HepG2 (cell line): ENCODE results near the gene MBLAC1. TPM values are rescaled to one million over a fixed set of nuclear protein-coding genes. Genes with fewer than 3 reads are reported as not detected.

Experiments used
- ATAC-seq: fragments of 200-7000 bp; cut with Tn5 transposase; 3 replicates; pipeline ENCODE4 v1.9.1; 2020; ENCODE audit warnings: mild to moderate bottlenecking, moderate library complexity
- Bru-seq: library from RNA; stranded (reverse); fragments of 400-500 nt; gene quantifications from one replicate; lab custom pipeline; 2021; lab: Mats Ljungman, UMichigan
- BruChase-seq, 2 experiments: library from RNA; stranded (reverse); fragments of 400-500 nt; gene quantifications; one replicate each; lab custom pipeline; 2021; lab: Mats Ljungman, UMichigan
- BruUV-seq: library from RNA; stranded (reverse); fragments of 400-500 nt; replicated peaks from 2 replicates; lab custom pipeline; 2021; lab: Mats Ljungman, UMichigan
- CTCF ChIA-PET: fragments of 300-600 bp; formaldehyde crosslinking; extraction: SDS; loops from one replicate; lab custom pipeline; 2021; ENCODE audit warnings: low total read pairs, inconsistent platforms, low intra/inter-chr PET ratio; lab: Yijun Ruan, JAX
- POLR2A ChIA-PET: fragments of 350-600 bp; sonication (Branson Sonifier 250); formaldehyde crosslinking; loops from one replicate; lab custom pipeline; 2020; ENCODE audit warnings: antibody characterized with exemption, inconsistent platforms; lab: Yijun Ruan, JAX
- DNase-seq: peaks from one replicate; pipeline ENCODE4 v3.0.0-alpha.2; 2015; ENCODE audit warnings: low spot score
- FAIRE-seq: peaks from 3 replicates; lab custom pipeline; 2011; peaks lifted over from hg19 to GRCh38; lab: Jason Lieb, UNC
- H2AFZ ChIP-seq: one replicate; pipeline ENCODE4 v1.6.1; 2011; ENCODE audit warnings: low read length, inconsistent platforms
- H3K27ac ChIP-seq: fragments of 300-600 bp; 3 replicates; pipeline ENCODE4 v1.8.0; 2011; ENCODE audit warnings: mixed run types, mild to moderate bottlenecking, mixed read lengths, low read length, inconsistent platforms; ENCODE audit not compliant: insufficient read depth; ENCODE audit errors: extremely low read length
- H3K27me3 ChIP-seq, 2 experiments: fragments of 200-600 bp in 1 of 2; 2 replicates in 1 of 2; 3 replicates in 1 of 2; pipeline versions ENCODE4 v1.6.0 to v1.8.0; 2011; ENCODE audit warnings: low read length in 2 of 2, mild to moderate bottlenecking in 2 of 2, moderate library complexity in 2 of 2, inconsistent platforms in 1 of 2; ENCODE audit not compliant: insufficient read depth in 2 of 2, control insufficient read depth in 1 of 2
- H3K36me3 ChIP-seq, 2 experiments: fragments of 200-600 bp in 1 of 2; replicated peaks in 1 of 2; 2 replicates in 1 of 2; 3 replicates in 1 of 2; pipeline versions ENCODE4 v1.5.1 to v1.8.0; 2011; ENCODE audit warnings: low read length in 2 of 2, inconsistent platforms in 1 of 2; ENCODE audit not compliant: insufficient read depth in 2 of 2, control insufficient read depth in 1 of 2
- H3K4me1 ChIP-seq: 2 replicates; pipeline ENCODE4 v1.5.1; 2012; ENCODE audit warnings: low read length, inconsistent platforms; ENCODE audit not compliant: insufficient read depth
- H3K4me2 ChIP-seq: 2 replicates; pipeline ENCODE4 v1.6.0; 2011; ENCODE audit warnings: low read depth, low read length, inconsistent platforms
- H3K4me3 ChIP-seq, 3 experiments: fragments of 200-600 bp in 1 of 3; sonication (generic), shearing (Covaris generic) in 1 of 3; replicated peaks in 1 of 3; 2 replicates each; pipeline ENCODE4 v1.5.1; 2011 to 2016; ENCODE audit warnings: low read length in 3 of 3, inconsistent platforms in 2 of 3, low read depth in 2 of 3, mild to moderate bottlenecking in 2 of 3, control low read depth in 1 of 3, mixed read lengths in 1 of 3; ENCODE audit not compliant: insufficient read depth in 1 of 3
- H3K79me2 ChIP-seq: one replicate; pipeline ENCODE4 v1.6.1; 2011; ENCODE audit warnings: low read length, inconsistent platforms; ENCODE audit not compliant: insufficient read depth
- H3K9ac ChIP-seq: 2 replicates; pipeline ENCODE4 v1.6.0; 2011; ENCODE audit warnings: mild to moderate bottlenecking, low read depth, low read length, inconsistent platforms; ENCODE audit not compliant: insufficient read depth
- H3K9me3 ChIP-seq: 2 replicates; pipeline ENCODE4 v1.5.1; 2012; ENCODE audit warnings: mild to moderate bottlenecking, low read length
- H4K20me1 ChIP-seq: 2 replicates; pipeline ENCODE4 v1.6.0; 2011; ENCODE audit warnings: inconsistent platforms, mild to moderate bottlenecking, low read length, moderate library complexity; ENCODE audit not compliant: insufficient read depth
- AHR ChIP-seq: IDR thresholded peaks from 2 replicates; pipeline ENCODE4 v1.6.1; 2018; ENCODE audit warnings: missing genetic modification reagents, missing compliant biosample characterization
- ASH2L ChIP-seq: fragments of 300-600, 200-600 bp; sonication (generic); IDR thresholded peaks from 2 replicates; pipeline ENCODE4 v1.7.0; 2017; ENCODE audit warnings: low read depth, mild to moderate bottlenecking, moderate library complexity, mixed read lengths, low read length; ENCODE audit not compliant: insufficient read length
- FOSL2 ChIP-seq: sonication (generic); formaldehyde crosslinking; IDR thresholded peaks from 2 replicates; pipeline ENCODE4 v1.4.0; 2020; ENCODE audit warnings: missing genetic modification reagents
- FOXK1 ChIP-seq: sonication (generic); formaldehyde crosslinking; IDR thresholded peaks from 2 replicates; pipeline ENCODE4 v1.4.0; 2020; ENCODE audit warnings: low read depth, missing genetic modification reagents, borderline replicate concordance
- HDAC1 ChIP-seq: sonication (generic); formaldehyde crosslinking; IDR thresholded peaks from 2 replicates; pipeline ENCODE4 v1.5.1; 2020; ENCODE audit warnings: mild to moderate bottlenecking, missing genetic modification reagents
- HDAC2 ChIP-seq: sonication (generic); formaldehyde crosslinking; IDR thresholded peaks from 2 replicates; pipeline ENCODE4 v1.4.0; 2020; ENCODE audit warnings: missing genetic modification reagents
- NFKB2 ChIP-seq: sonication (generic); formaldehyde crosslinking; IDR thresholded peaks from 2 replicates; pipeline ENCODE4 v1.4.0; 2020; ENCODE audit warnings: missing genetic modification reagents, borderline replicate concordance
- NR3C1 ChIP-seq: sonication (generic); formaldehyde crosslinking; IDR thresholded peaks from 2 replicates; pipeline ENCODE4 v1.4.0; 2020; ENCODE audit warnings: missing genetic modification reagents
- POGK ChIP-seq: sonication (generic); formaldehyde crosslinking; conservative IDR thresholded peaks from 2 replicates; pipeline ENCODE4 v1.8.0; 2022; ENCODE audit warnings: mild to moderate bottlenecking, moderate library complexity, missing genetic modification reagents
- RXRB ChIP-seq: IDR thresholded peaks from 2 replicates; pipeline ENCODE4 v1.6.1; 2016; ENCODE audit warnings: borderline replicate concordance, missing genetic modification reagents, missing compliant biosample characterization
- ZFY ChIP-seq: sonication (generic); formaldehyde crosslinking; IDR thresholded peaks from 2 replicates; pipeline ENCODE4 v1.4.0; 2020; ENCODE audit warnings: missing genetic modification reagents
- ZNF34 ChIP-seq: sonication (generic); formaldehyde crosslinking; IDR thresholded peaks from 2 replicates; pipeline ENCODE4 v1.4.0; 2020; ENCODE audit warnings: mild to moderate bottlenecking, missing genetic modification reagents, borderline replicate concordance
- ZNF709 ChIP-seq: sonication (generic); formaldehyde crosslinking; IDR thresholded peaks from 2 replicates; pipeline ENCODE4 v1.5.0; 2020; ENCODE audit warnings: mild to moderate bottlenecking, missing genetic modification reagents
- ZNF784 ChIP-seq: sonication (generic); formaldehyde crosslinking; IDR thresholded peaks from 2 replicates; pipeline ENCODE4 v1.5.1; 2020; ENCODE audit warnings: missing genetic modification reagents, mild to moderate bottlenecking, borderline replicate concordance
- ZNF788 ChIP-seq: sonication (generic); formaldehyde crosslinking; IDR thresholded peaks from 2 replicates; pipeline ENCODE4 v1.5.0; 2020; ENCODE audit warnings: mild to moderate bottlenecking, missing genetic modification reagents, borderline replicate concordance
- WGBS: methylation state at CpG from one replicate; pipeline ENCODE4 v1.1.6; 2017; ENCODE audit warnings: low lambda C conversion rate; 5-methylcytosine and 5-hydroxymethylcytosine counted together
- in situ Hi-C: cut with HindIII; loops from 2 replicates; pipeline ENCODE4 v1.10.0; 2017; ENCODE audit warnings: low pct_unique_long_range_greater_than_20kb; ENCODE audit not compliant: extremely low pct_ligation_motif_present
- intact Hi-C: fragments of 100-400 bp; cut with micrococcal nuclease; formaldehyde crosslinking; loops from one replicate; pipeline ENCODE4 v1.10.0; 2022; ENCODE audit not compliant: unreplicated experiment
- long read RNA-seq, 2 experiments: library from RNA in 1 of 2; library from polyadenylated mRNA in 1 of 2; stranded (forward) in 1 of 2; unstranded in 1 of 2; transcript quantifications; one replicate each; pipeline ENCODE4 v2.0.0, GENCODE V29; 2019 to 2022
- polyA minus RNA-seq, 3 experiments: library from RNA; depleted of rRNA, polyadenylated mRNA; stranded (reverse); fragments of >200 nt; gene quantifications; 2 replicates each; pipeline ENCODE4 v1.2.3, GENCODE V29; 2011; ENCODE audit warnings: low replicate concordance in 1 of 3
- polyA plus RNA-seq, 8 experiments: library from polyadenylated mRNA; depleted of rRNA in 3 of 8; stranded (reverse) in 7 of 8; unstranded in 1 of 8; fragments of >200 nt; fragmentation: Illumina TruSeq in 4 of 8; extraction: Trizol in 4 of 8; gene quantifications; 2 replicates each; pipeline versions ENCODE4 v1.2.1 to v1.2.3, GENCODE V29; 2011 to 2016; ENCODE audit warnings: low read depth in 4 of 8, missing spikeins in 1 of 8, mixed read lengths in 1 of 8; ENCODE audit not compliant: insufficient read depth in 1 of 8
- total RNA-seq, 5 experiments: library from RNA; depleted of rRNA; stranded (reverse); fragments of >200 nt; fragmentation: Illumina TruSeq; extraction: Trizol; gene quantifications; 2 replicates each; pipeline ENCODE4 v1.2.3, GENCODE V29; 2016; ENCODE audit warnings: low read depth in 1 of 5

MBLAC1 gene
- total RNA-seq (2016; rRNA removed; fragmentation: Illumina TruSeq; extraction: Trizol) = 1.8 and 2.1 TPM in 2 replicates
- total RNA-seq (2016; cell fraction: cytosol; rRNA removed; fragmentation: Illumina TruSeq; extraction: Trizol; ENCODE audit: low read depth) = 0.71 and 0.88 TPM in 2 replicates
- 1.5 and 2.1 TPM in 2 replicates for total RNA-seq (2016; cell fraction: insoluble cytoplasmic fraction; rRNA removed; fragmentation: Illumina TruSeq; extraction: Trizol)
- total RNA-seq (2016; cell fraction: membrane; rRNA removed; fragmentation: Illumina TruSeq; extraction: Trizol) = 1.2 and 1.3 TPM in 2 replicates
- total RNA-seq (2016; cell fraction: nucleus; rRNA removed; fragmentation: Illumina TruSeq; extraction: Trizol) = 0.84 and 1.3 TPM in 2 replicates
- polyA plus RNA-seq (2011; rRNA removed) = 0.79 and 0.88 TPM in 2 replicates
- polyA plus RNA-seq (2011; cell fraction: cytosol; rRNA removed) = 1.3 and 2.1 TPM in 2 replicates
- 1.5 and 1.9 TPM in 2 replicates for polyA plus RNA-seq (2011; cell fraction: nucleus; rRNA removed)
- 0.91 and 1.1 TPM in 2 replicates for polyA plus RNA-seq (2012)
- polyA plus RNA-seq (2016; cell fraction: cytosol; fragmentation: Illumina TruSeq; extraction: Trizol; ENCODE audit: low read depth) = 0.66 and 1.1 TPM in 2 replicates
- 1.7 and 1.9 TPM in 2 replicates for polyA plus RNA-seq (2016; cell fraction: insoluble cytoplasmic fraction; fragmentation: Illumina TruSeq; extraction: Trizol; ENCODE audit: low read depth)
- polyA plus RNA-seq (2016; cell fraction: membrane; fragmentation: Illumina TruSeq; extraction: Trizol; ENCODE audit: low read depth) = 0.77 and 1.1 TPM in 2 replicates
- 1.5 TPM in 2 replicates for polyA plus RNA-seq (2016; cell fraction: nucleus; fragmentation: Illumina TruSeq; extraction: Trizol; ENCODE audit: insufficient read depth, low read depth)
- polyA minus RNA-seq (2011; rRNA and poly(A)+ RNA removed; ENCODE audit: low replicate concordance) = 0.58 and 0.65 TPM in 2 replicates
- polyA minus RNA-seq (2011; cell fraction: cytosol; rRNA and poly(A)+ RNA removed) = 0.70 TPM in 1 of 2 replicates, not detected in the other
- polyA minus RNA-seq (2011; cell fraction: nucleus; rRNA and poly(A)+ RNA removed) = 1.4 and 1.7 TPM in 2 replicates
- Bru-seq, nascent RNA = percentile 51 among the genes with signal in this experiment
- BruChase-seq, experiment 1, labeled RNA remaining after a 6-hour chase = percentile 55 among the genes with signal in this experiment
- percentile 47 among the genes with signal in this experiment for BruChase-seq, experiment 2, labeled RNA remaining after a 2-hour chase
- long read RNA-seq, experiment 1, partial matches to known transcripts = 0 of 2 reads
- long read RNA-seq, experiment 1, other reads (novel, unspliced or antisense) = 2 of 2 reads
- long read RNA-seq, experiment 2, partial matches to known transcripts = 1 of 1 reads
- long read RNA-seq, experiment 2, other reads (novel, unspliced or antisense) = 0 of 1 reads

GRCh38 chr7:100126931-100127865, at the start of gene MBLAC1:
MBLAC1 (plus strand) TSS chr7:100126967; CDS start chr7:100127396, 429 bp downstream.
- Histone ChIP-seq H3K27ac (peak within 1 kb of the TSS; percentile 96), H3K9me3 (no peaks in the 10 kb centered on the region), H3K4me2 (peak within 1 kb of the TSS; percentile 74), H3K4me1 (peaks cover 55% of the 10 kb centered on the region), H3K27me3 (no peaks in the 10 kb centered on the region), H3K4me3 (peak within 1 kb of the TSS; percentile 74 to 92 (median 84)), H2AFZ (no peak within 1 kb of the TSS), H3K36me3 (no peaks in the 10 kb centered on the region), H3K79me2 (peaks cover 5% of the 10 kb centered on the region), H3K9ac (peak within 1 kb of the TSS; percentile 88), H4K20me1 (no peaks in the 10 kb centered on the region)
- FAIRE-seq (peak; percentile 77), ATAC-seq (peak; percentile 56), DNase-seq (peak; percentile 79)
- in situ Hi-C loops (no loop called here), intact Hi-C loops (loop anchor here (5.0 kb wide), 1 partner anchor 45 kb away; the partner anchor contains the start of gene ZNF3)
- no TSS peak for BruUV-seq
- ChIA-PET CTCF (no interaction called here), POLR2A (interaction anchor here (0.9 to 3.5 kb wide), 6 partner anchors 21 to 309 kb away, joined by 3 to 48 read pairs (median 6); partner anchors contain the start of genes AP4M1, COPS6, LAMTOR4 and MCM7)
- WGBS = 0% methylated on average over 27 of the region's 85 CpGs
- no peak for TF ChIP-seq ZNF34 (CRISPR knock-in tag)
- TF ChIP-seq NFKB2 (CRISPR knock-in tag) = no peak
- TF ChIP-seq RXRB (CRISPR knock-in tag) = no peak; the same call in 1 of the 2 replicates
- peak; percentile 6; the same call in 1 of the 2 replicates for TF ChIP-seq HDAC2 (CRISPR knock-in tag)
- TF ChIP-seq ZFY (CRISPR knock-in tag) = peak; percentile 67
- peak; percentile 49; the same call in 1 of the 2 replicates for TF ChIP-seq FOXK1 (CRISPR knock-in tag)
- no peak for TF ChIP-seq AHR (CRISPR knock-in tag)
- TF ChIP-seq ASH2L = peak; percentile 52
- TF ChIP-seq ZNF784 (CRISPR knock-in tag) = 0 out of 2 replicates have a peak, but pooled peaks have one; percentile 16
- TF ChIP-seq ZNF788 = peak; percentile 4; the same call in 1 of the 2 replicates
- no peak; the same call in 1 of the 2 replicates for TF ChIP-seq FOSL2
- TF ChIP-seq ZNF709 (CRISPR knock-in tag) = no peak
- TF ChIP-seq NR3C1 (CRISPR knock-in tag) = no peak
- TF ChIP-seq HDAC1 (CRISPR knock-in tag) = peak; percentile 59
- no peak for TF ChIP-seq POGK
